ENCODE data around the gene PPP1R1B. TPM values are rescaled to one million over a fixed set of nuclear protein-coding genes. Genes with fewer than 3 reads are reported as not detected.
A peak's percentile ranks its signal among the peaks of the same experiment; 100 is the strongest.

Gene PPP1R1B
- total RNA-seq, 1 donor from 2014 or later = not detected

GRCh38 chr17:39636927-39637736, 10.4 kb downstream of the PPP1R1B start, which contains the start of gene STARD3:
Gene STARD3, plus strand, starts transcription at chr17:39637144. Its CDS starts 16,388 bp downstream, at chr17:39653532.
- TF ChIP-seq, protein P1, sequence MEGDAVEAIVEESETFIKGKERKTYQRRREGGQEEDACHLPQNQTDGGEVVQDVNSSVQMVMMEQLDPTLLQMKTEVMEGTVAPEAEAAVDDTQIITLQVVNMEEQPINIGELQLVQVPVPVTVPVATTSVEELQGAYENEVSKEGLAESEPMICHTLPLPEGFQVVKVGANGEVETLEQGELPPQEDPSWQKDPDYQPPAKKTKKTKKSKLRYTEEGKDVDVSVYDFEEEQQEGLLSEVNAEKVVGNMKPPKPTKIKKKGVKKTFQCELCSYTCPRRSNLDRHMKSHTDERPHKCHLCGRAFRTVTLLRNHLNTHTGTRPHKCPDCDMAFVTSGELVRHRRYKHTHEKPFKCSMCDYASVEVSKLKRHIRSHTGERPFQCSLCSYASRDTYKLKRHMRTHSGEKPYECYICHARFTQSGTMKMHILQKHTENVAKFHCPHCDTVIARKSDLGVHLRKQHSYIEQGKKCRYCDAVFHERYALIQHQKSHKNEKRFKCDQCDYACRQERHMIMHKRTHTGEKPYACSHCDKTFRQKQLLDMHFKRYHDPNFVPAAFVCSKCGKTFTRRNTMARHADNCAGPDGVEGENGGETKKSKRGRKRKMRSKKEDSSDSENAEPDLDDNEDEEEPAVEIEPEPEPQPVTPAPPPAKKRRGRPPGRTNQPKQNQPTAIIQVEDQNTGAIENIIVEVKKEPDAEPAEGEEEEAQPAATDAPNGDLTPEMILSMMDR (IDR thresholded peaks at IDR 0.05; ENCODE audit: insufficient read depth, low read length, poor library complexity, severe bottlenecking) = peak; percentile 6
- Histone ChIP-seq H3K36me3 (ENCODE audit: control insufficient read depth, insufficient read depth, low read length) (no peaks in the 10 kb centered on the region), H3K4me3 (ENCODE audit: low read depth, low read length) (peak within 1 kb of the TSS; percentile 80), H3K27me3 (ENCODE audit: control insufficient read depth, insufficient read depth, low read length) (peaks cover 5% of the 10 kb centered on the region)
- peak; percentile 73 for DNase-seq (ENCODE audit: low read depth)

- no peak overlapping the region for H3K4me3 ChIP-seq (ENCODE audit: low read depth, low read length)
- TF ChIP-seq, protein P1 (IDR thresholded peaks at IDR 0.05; ENCODE audit: insufficient read depth, low read length, poor library complexity, severe bottlenecking) = no peak
- no peak for DNase-seq (ENCODE audit: low read depth)
Measured at GRCh38 chr17:39638317-39638716, 11.6 kb downstream of the PPP1R1B start.

DNA sequence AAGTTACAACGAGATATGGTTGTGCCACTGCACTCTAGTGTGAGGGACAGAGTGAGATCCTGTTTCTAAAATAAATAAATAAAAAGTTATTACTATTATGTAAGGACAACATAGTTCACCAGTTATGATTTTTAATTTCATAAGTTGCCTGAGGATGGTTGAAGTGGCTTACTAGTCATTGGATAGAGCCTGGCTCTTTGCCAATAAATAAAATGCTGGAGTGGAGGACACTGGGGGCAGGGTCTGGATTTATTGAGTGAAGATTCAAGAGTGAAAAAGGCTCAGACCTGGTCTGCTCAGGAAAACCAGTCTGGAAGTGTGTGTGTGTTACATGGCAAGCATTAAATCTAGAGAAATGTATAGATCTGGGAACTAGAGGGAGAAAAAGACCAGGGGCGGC, 12.3 kb downstream of the PPP1R1B start:
- no peaks in the 10 kb centered on the region for H3K27me3 ChIP-seq (ENCODE audit: control insufficient read depth, insufficient read depth, low read length)

More at GRCh38 chr17:39638317-39638716, 11.6 kb downstream of the PPP1R1B start:
- no peaks in the 10 kb centered on the region for H3K27me3 ChIP-seq (ENCODE audit: control insufficient read depth, insufficient read depth, low read length)
- no peaks in the 10 kb centered on the region for H3K36me3 ChIP-seq (ENCODE audit: control insufficient read depth, insufficient read depth, low read length)

DNA sequence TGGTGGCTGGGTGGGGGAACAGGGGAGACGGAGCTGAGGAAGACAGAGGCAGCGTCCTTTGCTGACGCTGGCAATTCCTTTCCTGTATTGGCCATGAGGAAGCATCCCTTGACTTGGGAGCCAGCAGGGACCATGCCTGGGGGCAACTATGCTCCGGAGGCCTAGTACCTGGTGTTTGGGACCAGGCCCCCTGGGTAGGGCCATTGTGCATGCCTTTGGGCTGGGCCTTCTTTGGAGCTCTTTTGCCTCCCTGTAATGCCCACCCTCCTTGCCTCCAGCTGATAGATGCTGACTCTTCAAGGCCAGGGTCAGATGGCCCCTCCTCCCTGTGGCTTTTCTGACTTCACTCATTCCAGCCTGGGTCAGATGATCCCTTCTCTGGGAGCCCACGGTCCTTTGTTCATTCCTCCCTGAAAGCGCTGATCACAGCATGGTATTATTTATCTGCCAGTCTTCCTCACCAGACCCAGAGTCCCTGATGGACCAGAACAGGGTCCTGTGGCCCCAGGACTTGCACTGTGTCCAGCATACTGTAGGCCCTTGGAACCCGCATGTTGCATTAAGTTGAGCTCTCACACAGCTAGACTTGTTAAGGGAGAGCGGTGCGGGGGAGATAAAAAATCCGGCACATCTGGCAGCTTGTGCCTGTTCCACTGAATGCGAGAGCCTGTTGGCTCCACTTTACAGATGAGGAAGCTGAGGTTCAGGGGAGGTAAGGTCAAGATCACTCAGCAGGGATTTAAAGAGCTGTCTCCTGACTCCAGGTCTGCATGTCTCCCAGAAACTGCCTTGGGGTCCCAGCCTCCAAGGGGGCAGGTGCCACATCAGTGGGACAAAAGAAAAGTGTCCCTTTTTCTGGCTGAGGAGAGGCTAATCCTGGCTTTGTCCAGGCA, 13.1 kb downstream of the PPP1R1B start:
- TF ChIP-seq, protein P1 (IDR thresholded peaks at IDR 0.05; ENCODE audit: insufficient read depth, low read length, poor library complexity, severe bottlenecking) = no peak
- Histone ChIP-seq H3K27me3 (ENCODE audit: control insufficient read depth, insufficient read depth, low read length) (no peaks in the 10 kb centered on the region), H3K4me3 (ENCODE audit: low read depth, low read length) (no peak overlapping the region), H3K36me3 (ENCODE audit: control insufficient read depth, insufficient read depth, low read length) (no peaks in the 10 kb centered on the region)
- DNase-seq (ENCODE audit: low read depth) = no peak

More for the DNA sequence above, 12.3 kb downstream of the PPP1R1B start:
- H3K36me3 ChIP-seq (ENCODE audit: control insufficient read depth, insufficient read depth, low read length) = no peaks in the 10 kb centered on the region
- TF ChIP-seq, protein P1 (IDR thresholded peaks at IDR 0.05; ENCODE audit: insufficient read depth, low read length, poor library complexity, severe bottlenecking) = no peak
- H3K4me3 ChIP-seq (ENCODE audit: low read depth, low read length) = no peak overlapping the region
- no peak for DNase-seq (ENCODE audit: low read depth)

- Histone ChIP-seq H3K4me3 (ENCODE audit: low read depth, low read length) (no peak overlapping the region), H3K27me3 (ENCODE audit: control insufficient read depth, insufficient read depth, low read length) (no peaks in the 10 kb centered on the region), H3K36me3 (ENCODE audit: control insufficient read depth, insufficient read depth, low read length) (no peaks in the 10 kb centered on the region)
- DNase-seq (ENCODE audit: low read depth) = no peak
- TF ChIP-seq, protein P1 (IDR thresholded peaks at IDR 0.05; ENCODE audit: insufficient read depth, low read length, poor library complexity, severe bottlenecking) = no peak
Measured at GRCh38 chr17:39640591-39641031, 13.9 kb downstream of the PPP1R1B start.
